Stimulated activated CD4-positive, alpha-beta T cell treated with anti-CD3 and anti-CD28 coated beads, Interleukin-4, amount 100 ng/mL, for 4 hours (primary cell): ENCODE measurements around the gene NENF.
"Not testable (repeated sequence)": the region's sequence is repeated elsewhere in the genome, so short reads cannot be mapped to it uniquely, and the experiment has no call there.

Experiments used
- DNase-seq, 2 experiments: peaks; one replicate each; pipeline ENCODE4 v3.0.0-alpha.2; 2020

The NENF gene

DNA sequence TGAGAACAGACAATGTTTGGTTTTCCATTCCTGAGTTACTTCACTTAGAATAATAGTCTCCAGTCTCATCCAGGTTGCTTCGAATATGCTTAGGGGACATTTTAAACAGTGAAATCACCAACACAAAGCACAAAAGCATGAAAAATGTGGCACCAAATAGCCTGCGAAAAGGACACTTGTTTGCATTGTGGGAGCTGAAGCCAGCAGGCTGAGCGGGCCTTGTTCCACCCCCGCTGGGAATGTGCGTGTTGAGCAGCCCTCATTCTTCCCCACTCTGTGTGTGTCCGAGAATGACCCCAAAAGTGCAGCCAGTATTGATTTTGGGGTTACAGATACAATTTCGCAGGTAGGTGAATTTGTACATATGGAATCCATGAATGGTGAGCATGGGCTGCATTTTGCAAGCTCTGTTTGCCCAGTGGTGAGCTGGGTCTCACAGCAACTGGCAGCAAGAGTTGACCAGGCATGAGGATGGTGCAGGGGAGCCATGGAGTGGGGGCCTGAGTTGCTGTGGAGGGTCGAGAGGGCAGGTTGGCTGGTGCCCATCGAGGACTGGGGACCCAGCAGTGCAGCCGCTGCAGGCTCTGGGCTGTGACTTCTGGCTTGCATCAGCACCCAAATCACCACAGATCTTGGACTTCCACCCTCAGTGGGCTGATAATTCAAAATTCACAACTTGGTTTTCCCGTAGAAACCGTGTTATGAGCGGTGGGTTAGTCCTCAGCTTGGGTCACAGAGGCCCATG is 29.4 kb downstream of the NENF start:
- DNase-seq: no peak

DNA sequence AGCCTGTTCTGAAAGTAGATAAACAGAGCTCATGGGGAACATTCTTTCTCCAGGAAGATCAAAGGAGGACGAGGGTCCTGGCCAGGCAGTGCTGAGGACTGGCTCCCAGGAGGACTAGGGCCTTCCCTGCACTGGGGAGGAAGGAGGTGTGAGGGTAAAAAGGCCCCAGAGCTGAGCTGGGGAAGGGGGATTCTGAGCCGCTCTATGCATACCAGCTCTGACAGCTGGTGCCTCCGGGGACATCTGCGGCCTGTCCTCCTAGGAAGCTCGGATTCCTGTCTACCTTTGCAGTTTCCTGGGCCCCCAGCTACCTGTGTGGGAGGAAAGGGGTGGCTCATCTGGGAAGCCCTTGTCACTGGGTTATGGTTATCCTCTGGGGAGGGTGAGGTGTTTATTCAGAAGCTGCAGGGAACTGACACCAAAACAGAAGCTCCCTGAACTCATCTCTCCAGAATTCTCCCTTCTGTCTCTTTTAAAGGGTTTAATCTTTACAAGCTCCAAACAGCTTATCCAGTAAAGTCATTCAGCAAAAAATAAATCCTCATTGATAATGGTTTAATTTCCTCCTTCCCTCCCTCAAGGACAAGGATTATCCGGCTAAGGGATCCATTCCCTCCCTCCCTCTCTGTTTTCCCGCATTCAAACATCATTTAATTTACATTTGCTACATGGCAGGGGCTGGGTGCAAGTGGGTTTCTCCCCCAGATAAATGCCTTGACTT is 31.0 kb downstream of the NENF start:
- DNase-seq: no peak

DNA sequence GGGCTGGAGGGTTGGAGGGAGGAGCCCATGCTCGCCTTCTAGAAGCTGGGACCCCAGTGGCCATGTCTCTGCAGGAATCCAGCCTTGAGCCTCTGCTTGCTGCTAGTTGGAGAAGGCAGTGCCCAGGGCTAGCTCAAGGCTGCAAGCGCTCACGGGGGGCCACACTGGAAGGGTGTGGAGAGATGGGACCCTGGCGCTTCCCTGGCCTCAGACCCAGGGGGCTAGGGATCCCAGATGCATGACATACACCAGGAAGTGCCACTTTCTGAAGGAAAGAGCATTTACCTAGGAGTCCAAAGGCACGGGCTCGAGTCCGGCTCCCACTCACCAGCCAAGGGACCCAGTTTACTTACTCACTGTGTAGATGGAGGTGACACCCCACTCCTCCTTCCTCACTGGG is 32.6 kb downstream of the NENF start:
- DNase-seq: no peak

DNA sequence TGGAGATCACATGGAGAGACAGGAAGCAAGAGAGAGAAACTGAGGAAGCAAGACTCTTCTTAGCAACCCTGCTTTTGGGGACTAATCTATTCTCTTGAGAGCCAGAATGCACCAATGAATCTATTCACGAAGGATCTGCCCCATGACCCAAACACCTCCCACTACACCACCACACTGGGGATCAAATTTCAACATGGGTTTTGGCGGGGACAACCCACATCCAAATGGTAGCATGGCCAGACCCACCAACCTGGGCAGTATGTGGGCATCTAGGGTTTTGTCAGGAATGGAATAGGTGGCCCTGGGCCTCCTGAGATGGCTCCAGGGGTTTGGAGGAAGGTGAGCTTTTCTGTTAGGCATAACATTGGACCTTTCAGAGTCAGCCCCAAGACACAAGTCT is 33.7 kb downstream of the NENF start:
- no peak for DNase-seq

DNA sequence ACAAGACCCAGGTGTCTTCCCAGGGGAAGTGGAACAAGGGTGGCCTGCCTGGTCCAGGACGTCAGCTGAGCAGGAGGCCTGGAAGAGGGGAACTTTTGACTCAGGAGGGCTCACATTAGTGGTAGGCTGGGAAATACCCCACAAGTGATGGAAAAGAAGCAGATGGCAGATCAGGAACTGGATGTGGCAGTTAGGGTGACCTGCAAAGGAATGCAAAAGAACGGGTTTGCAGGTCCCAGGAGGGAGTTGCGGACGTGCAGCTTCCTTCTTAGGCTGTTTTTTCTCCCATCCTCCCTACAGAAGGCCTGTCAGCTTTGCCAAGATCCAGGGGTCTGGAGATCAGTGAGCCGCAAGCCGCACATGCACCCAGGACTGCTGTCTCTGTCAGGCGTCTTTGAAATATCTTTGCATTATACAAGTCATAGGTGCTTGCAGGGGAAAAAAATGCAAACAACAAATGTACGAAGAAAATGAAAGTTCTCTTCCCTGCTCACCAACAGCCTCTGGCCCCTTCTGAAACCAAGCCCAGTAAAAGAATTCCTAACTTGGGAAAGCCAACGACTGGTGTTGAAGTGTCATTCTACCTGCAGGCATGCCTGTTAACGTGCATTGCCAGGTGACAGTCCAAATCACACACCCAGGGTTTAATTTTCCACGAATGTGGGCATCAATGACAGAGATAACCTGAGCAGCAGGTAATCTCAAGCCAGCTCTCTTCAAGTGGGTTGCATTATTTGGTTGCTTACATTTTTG is 34.4 kb downstream of the NENF start:
- DNase-seq: no peak

DNA sequence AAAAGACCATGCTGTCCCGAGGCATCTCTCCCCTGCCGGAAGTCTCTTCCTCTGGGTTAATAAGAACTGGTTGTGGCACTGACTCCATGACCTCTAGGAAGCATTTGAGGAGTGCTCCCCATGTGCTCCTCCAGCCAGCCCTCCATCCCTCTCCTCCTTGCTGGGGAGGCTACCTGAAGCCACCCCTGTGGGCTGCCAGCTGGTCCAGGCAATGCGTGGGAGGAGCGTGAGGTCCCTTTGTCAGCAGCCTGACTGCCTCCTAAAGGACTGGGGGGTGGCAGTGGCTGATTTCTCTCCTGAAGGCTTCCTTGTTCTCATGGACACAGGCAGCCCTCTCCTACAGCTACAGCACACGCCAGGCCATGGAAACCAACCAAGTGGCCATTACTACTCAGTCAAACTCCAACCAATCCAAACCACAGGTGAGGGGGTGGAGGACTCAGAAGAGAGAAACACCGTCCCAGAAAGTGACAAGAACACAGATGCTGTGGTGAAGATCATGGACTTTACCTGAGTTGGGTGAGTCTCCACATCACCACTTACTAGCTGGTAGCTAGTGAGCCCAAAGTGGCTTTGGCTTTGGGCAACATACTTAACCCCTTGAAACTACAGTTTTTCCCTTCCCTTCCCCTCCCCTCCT is 35.2 kb downstream of the NENF start:
- no peak for DNase-seq

DNA sequence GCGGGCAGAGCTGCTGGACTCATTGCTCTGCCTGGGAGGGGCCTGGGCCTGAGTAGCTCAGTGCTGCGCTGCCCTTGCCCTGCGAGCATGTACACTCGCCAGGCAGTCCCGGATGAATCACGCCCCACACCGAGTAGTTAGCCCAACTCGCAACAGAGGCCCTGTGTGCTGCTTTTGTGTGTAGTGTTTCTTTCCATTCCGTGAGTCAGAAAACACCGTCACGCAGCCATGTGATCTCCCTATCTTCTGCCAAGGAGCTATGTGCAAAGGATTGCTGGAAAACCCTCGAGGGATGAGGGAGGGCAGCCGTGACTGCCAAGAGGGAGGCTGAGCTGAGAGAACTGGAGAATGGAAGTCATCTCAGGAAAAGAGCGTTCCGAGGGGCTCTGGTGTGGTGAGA is 37.3 kb downstream of the NENF start:
- DNase-seq: no peak

DNA sequence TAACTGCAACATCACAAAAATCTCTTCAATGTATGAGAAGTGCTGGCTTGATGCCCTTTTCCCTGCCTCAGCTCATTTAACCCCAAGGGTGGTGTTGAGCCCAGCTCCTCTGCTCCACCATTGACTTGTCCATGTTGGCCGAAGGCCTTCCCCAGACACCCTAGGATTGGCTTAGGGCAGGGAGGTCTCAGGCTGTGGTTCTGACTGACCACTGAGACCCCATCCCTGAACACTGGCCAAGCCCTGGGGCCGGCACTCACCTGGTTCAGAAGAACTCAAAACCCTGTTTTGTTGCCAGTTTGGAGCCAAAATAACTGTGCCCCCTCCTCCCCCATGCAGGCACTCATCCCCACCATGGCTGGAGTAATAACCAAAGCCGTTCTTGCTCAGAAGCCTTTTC is 38.6 kb downstream of the NENF start:
- DNase-seq: no peak

DNA sequence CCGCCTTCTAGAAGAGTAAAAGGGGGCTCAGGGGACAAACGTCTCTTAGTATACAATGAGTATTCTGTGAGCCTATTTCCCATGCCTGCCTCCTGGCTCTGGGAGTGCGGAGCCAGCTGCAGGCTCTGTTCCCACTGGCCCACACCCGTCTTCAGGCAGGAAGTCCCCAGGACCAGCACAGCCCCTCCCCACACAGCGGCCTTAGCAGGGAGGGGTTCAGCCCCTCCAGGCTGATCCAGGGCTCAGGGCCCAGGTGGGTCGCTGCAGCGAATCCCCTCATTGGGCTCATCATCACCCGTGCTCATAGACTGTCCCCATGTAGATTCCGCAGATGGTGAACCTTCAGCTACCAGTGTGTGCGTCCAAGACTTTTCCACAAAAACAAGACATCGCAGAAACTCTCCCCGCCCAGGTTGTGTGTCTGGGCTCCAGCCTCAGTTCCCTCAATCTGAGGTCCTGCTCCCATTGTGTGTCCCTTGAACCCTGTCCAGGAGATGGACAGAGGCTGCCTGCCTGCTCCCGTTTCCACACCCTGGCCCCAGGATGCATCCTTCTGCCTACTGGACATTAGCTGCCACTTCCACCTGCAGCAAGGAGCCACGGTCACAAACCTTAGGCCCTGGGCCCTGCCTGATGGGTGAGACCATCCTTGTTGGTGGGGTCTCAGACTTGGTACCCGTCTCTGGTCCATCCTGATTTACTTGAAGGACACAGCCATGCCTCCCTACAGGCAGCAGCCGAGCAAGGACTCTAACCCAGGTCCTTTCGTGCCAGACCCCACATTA is 39.4 kb downstream of the NENF start:
- DNase-seq: no peak

DNA sequence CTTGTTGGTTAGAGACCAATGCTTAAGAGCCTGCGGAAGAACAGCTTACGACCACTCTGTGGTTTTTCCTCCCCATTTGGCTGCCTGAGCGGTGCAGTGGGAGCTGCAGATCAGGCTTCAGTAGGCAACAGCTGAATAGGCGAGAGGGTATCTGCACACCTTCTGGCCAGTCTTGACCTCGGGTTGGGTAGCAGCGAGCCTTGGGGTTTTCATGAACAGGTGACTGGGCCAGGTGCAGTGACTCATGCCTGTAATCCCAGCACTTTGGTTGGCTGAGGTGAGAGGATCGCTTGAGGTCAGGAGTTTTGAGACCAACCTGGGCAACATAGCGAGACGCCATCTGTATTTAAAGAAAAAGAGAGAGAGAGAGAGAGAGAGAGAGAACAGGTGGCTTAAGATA is 41.0 kb downstream of the NENF start:
- DNase-seq: no peak

DNA sequence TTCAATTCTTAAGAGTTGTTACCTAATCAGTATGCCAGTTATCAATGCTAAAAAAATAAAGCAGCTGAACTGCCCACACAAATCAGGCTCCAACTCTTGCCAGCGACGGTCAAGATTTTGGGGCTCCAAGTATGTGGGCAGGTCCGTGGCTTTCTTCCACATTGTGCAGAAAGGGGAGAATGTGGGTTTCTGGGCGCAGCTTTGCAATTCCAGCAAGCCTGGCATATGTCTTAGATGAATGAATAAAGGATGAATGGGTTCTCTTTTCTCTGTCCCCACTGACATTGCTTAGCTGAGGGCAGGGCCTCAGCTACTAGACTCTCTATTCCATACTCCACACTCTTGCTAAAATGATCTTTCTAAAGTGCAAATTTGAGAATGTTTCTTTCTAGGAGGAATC is 42.4 kb downstream of the NENF start:
- no peak for DNase-seq

DNA sequence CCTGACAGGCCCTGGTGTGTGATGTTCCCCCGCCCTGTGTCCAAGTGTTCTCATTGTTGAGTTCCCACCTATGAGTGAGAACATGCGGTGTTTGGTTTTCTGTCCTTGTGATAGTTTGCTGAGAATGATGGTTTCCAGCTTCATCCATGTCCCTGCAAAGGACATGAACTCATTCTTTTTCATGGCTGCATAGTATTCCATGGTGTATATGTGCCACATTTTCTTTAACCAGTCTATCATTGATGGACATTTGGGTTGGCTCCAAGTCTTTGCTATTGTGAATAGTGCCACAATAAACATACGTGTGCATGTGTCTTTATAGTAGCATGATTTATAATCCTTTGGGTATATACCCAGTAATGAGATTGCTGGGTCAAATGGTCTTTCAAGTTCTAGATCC is 43.1 kb downstream of the NENF start:
- DNase-seq: not testable (repeated sequence)

DNA sequence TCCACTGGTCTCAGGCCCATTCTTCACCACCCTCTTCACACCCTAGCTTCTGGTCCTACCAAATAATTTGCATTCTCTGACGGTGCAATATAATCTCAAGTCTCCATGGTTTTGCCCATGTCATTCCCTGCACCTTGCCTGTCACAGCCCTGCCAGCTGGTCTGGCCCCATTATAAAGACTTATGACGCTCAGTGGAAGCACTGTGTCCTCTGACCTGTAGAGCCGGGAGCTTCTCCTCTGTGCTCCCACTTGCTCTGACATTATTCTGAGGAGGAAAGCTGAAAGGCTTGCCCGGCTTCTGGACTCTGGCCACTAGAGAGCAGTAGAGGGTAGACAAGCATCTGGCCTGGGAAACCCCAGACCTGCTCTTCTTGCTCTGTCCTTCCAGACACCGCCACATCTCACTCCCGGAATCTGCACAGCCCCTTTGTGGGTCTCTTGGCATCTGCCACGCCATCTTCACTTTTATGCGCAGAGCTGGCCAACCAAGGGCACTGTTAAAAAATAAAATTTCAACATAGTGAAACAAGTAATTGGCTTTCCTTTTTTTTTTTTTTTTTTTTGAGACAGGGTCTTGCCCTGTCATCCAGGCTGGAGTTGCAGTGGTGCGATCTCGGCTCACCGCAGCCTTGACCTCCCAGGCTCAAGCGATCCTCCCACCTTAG is 44.4 kb downstream of the NENF start:
- DNase-seq: peak; percentile 59 to 73

DNA sequence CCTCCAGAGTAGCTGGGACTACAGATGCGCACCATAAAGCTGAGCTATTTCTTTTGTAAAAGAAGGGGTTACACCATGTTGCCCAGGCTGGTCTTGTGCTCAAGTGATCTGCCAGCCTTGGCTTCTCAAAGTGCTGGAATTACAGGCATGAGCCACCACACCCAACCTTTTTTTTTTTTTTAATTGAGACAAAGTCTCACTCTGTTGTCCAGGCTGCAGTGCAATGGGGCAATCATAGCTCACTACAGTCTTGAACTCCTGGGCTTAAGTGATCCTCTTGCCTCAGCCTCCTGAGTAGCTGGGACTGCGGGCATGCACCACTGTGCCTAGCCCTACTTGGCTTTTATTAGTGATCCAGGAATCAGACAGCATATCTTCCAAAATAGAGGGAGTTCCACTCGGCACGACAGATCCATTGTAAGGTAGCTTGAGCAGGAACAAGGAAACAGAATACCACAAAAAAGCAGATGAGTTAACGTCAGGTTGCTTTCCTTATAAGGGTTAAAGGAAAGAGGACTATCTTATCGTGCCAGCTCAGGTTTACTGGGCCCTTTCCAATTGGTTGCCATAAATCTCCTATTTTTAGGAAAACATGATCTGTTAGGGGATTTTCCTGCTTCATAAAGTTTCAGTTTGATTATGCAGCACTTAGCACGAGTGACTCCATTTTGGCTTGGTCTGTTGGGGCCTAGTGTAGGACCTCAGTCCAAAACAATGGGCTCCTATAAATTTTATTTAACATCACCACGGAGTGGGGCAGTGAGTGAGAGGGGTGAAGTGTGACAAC is 45.2 kb downstream of the NENF start:
- DNase-seq: no peak

DNA sequence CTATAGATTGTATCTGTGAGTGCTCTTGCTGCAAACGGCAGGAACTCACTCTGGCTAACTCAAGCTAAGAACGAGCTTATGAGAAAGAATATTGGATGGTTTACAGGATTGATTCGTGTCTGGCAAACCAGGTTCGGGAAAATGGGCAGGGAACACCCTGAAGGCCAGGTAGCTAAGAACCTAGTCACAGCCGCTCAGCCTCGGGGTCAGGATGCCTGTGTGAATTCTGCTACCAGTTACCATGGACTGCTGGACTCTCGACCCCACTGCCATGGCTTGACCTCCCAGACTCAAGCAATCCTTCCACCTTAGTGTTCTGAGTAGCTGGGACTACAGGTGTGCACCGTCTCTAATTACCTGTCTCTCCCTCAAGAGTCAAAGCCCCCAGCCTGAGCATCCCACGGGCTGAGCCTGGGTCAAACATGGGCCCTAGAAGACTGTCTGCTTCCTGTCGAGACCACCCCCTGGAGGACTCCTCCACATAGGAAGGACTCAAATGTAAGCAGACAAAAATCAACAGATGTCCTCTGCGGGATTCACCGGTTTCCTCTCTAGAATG is 45.8 kb downstream of the NENF start:
- DNase-seq: no peak

DNA sequence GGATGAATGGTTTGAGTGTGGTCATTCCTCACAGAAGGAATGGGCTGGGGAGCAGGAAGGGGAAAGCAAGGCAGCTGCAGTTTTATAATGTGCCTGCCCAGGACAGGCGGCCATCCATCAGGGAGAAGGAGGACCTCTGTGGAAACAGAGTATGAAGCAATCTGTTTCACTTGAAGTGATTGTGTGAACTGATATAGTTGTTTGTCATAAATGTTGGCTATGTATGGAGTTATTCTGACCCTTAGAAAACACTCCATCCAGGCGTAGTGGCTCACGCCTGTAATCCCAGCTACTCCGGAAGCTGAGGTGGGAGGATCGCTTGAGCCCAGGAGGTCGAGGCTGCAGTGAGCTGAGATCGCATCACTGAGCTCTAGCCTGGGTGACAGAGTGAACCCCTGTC is 46.5 kb downstream of the NENF start:
- no peak for DNase-seq

DNA sequence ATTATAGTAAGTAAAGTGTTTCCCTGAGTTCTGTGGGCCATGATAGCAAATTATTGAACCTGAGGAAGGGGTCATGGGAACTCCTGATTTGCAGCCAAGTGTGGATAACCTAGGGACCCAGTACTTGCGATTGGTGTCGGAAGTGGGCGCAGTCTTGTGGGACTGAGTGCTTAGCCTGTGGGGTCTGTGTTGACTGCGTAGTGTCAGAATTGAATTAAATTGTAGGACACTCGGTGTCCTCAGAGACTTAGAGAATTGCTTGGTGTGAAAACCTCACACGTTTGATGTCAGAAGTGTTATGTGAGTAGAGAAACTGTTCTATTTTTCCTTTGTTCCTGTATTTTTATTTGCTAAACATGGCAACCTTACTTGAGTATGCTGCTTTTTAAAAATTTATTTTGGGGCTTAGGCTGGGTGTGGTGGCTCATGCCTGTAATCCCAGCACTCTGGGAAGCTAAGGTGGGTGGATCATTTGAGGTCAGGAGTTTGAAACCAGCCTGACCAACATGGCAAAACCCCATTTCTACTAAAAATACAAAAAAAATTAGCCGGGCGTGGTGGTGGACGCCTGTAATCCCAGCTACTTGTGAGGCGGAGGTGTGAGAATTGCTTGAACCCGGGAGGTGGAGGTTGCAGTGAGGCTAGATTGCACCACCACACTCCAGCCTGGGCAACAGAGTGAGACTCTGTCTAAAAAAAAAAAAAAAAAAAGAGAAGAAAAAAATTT is 48.2 kb downstream of the NENF start:
- DNase-seq: not testable (repeated sequence)

DNA sequence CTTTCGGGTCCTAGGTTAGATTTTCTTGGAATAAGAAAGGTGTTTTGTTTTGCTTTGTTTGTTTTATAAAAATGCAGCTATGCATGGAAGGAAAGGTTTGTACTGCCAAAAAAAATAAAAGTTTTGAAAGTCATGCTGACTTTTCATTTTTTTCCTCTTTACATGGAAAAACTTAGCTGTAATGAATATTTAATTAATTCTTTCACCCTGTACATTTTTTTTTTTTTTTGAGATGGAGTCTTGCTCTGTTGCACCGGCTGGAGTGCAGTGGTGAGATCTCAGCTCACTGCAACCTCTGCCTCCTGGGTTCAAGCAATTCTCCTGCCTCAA is 48.7 kb downstream of the NENF start:
- DNase-seq: no peak

DNA sequence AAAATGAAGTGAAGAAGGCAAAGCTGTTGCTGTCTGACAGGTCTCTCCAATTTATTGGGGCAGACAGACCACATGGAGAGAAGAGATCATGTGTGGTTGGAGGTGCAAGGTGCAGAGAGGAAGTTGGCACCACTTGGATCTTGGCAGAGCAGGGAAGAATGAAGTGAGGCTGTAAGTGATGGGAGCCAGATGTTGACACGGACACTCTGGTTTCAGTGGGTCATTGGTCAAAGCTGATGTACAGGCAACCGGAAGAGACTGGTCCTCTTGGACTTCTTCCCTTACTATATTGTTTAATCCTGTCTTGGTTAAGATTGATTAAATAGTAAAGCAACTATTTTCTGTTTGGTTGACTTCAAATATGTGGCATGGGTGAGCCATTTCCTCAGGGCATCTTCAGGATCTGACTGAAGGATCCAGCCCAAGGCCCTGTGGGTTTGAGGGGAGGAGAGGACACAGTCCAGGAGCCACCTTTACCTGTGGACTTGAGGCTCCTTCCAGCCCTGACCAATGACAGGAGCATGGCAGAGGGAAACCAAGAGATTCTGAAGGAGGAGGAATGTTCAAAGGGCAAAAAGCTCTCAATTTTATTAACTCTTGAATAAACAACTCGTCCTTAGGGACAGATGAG is 49.4 kb downstream of the NENF start:
- no peak for DNase-seq
